NCI-H82 treated with DMSO at 0.1 percent for 48 hours (cell line): ENCODE measurements around the gene NBDY.
"Not testable (repeated sequence)": the region's sequence is repeated elsewhere in the genome, so short reads cannot be mapped to it uniquely, and the experiment has no call there.

Experiments used
- DNase-seq: peaks from one replicate; lab custom pipeline; 2025; ENCODE audit not compliant: unreplicated experiment; lab: John Stamatoyannopoulos, UW

The NBDY gene

GRCh38 chrX:56764153-56764974 lies 35.3 kb downstream of the NBDY start:
- no peak for DNase-seq

GRCh38 chrX:56764975-56765791 lies 36.1 kb downstream of the NBDY start:
- no peak for DNase-seq

- no peak for DNase-seq
Measured at GRCh38 chrX:56765811-56766553, 36.9 kb downstream of the NBDY start.

- no peak for DNase-seq
Measured at GRCh38 chrX:56766554-56767347, 37.7 kb downstream of the NBDY start.

GRCh38 chrX:56767348-56768119 lies 38.5 kb downstream of the NBDY start:
- not testable (repeated sequence) for DNase-seq

GRCh38 chrX:56768120-56768660 lies 39.1 kb downstream of the NBDY start:
- not testable (repeated sequence) for DNase-seq

GRCh38 chrX:56772675-56773521 lies 43.9 kb downstream of the NBDY start:
- DNase-seq = not testable (repeated sequence)

GRCh38 chrX:56773522-56774060 lies 44.5 kb downstream of the NBDY start:
- DNase-seq = not testable (repeated sequence)

GRCh38 chrX:56778099-56778923 lies 49.3 kb downstream of the NBDY start:
- not testable (repeated sequence) for DNase-seq

- DNase-seq = not testable (repeated sequence)
Measured at GRCh38 chrX:56778924-56779468, 50.0 kb downstream of the NBDY start.

GRCh38 chrX:56780681-56781649 lies 51.9 kb downstream of the NBDY start:
- not testable (repeated sequence) for DNase-seq

- no peak for DNase-seq
Measured at GRCh38 chrX:56782352-56782751, 53.3 kb downstream of the NBDY start.

GRCh38 chrX:56782791-56783449 lies 53.9 kb downstream of the NBDY start:
- no peak for DNase-seq

- no peak for DNase-seq
Measured at GRCh38 chrX:56783450-56783831, 54.4 kb downstream of the NBDY start.

GRCh38 chrX:56783996-56784620 lies 55.1 kb downstream of the NBDY start:
- no peak for DNase-seq
